8988T (cell line): ENCODE results near the gene SV2B.
"Not testable (repeated sequence)": the region's sequence is repeated elsewhere in the genome, so short reads cannot be mapped to it uniquely, and the experiment has no call there.

Experiments used
- DNase-seq: peaks from one replicate; pipeline ENCODE4 v3.0.0; 2011

Gene SV2B

DNA sequence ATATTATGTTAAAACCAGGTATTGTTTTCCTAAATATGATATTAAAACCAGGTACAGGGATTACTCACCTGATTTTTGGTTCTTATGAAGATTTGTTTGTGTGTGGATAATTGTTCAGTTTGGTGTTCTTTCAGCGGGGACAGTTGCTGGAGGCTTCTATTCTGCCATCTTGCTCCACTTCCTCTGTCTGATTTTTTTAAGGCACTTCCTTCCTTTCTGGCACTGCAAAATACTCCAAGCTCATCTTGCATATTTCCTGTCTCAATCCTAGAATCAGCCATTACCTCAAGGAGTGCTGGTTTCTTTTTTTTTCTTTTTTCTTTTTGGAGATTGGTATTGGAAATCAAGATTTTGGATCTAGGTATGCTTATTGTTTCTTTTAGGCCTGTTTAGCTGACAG, 229.9 kb downstream of the SV2B start:
- no peak for DNase-seq

GRCh38 chr15:91331581-91331980, 231.5 kb downstream of the SV2B start:
- DNase-seq: no peak

DNA sequence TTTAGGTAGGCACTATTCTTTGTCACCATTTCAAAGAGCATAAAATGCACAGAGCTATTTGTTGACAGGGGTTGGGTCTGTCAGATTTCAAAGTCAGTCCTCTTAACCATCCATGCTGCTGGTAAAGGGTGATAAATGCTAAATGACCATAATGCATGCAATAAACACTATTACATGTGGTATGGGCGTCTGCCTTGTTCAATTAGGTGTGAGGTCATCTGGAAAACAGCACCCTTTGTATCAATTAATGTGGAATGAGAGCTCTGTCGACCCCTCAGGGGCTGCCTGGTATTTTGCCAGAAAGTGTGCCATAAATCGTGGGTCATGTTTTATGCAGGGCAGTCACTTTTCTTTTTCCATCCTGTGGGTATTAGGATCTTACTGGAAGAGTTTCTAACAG, 235.6 kb downstream of the SV2B start:
- no peak for DNase-seq

GRCh38 chr15:91336687-91337086, 236.6 kb downstream of the SV2B start:
- DNase-seq: no peak

DNA sequence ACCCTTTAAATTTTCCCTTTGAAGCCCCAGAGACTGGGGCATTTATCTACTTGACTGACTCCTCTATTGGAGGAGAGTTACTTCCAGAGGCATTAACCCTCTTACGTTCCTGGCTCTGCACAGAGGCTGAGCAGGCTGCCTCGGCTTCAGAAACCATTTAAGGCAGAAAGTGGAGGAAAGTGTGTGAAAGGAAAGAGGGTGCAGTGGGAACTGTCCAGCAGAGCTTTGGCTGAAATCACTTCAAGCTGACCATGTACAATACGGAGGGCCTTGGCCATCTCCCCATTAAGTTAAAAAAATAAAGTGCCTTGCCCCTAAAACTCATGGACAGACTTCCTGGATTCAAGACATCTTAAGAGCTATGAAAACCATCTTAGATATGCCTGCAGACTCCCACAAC, 238.7 kb downstream of the SV2B start:
- DNase-seq: no peak

DNA sequence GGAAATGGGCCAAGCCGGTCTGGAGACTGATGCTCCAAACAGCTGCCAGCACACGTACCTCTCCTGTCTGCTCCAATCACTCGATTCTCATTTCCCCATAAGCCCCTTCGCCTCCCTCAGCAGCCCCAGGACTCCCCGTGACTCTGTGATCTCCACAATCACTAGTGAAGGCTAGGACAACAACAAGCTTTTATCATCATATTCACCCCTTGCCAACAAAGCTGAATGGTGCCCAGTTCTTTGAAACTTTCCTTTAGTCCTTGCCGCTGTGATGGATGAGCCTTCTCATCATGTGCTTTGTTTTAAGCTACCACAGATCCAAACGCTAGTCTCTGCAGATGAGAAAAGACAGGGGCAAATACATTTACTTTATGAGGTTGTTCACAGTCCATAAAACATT, 242.0 kb downstream of the SV2B start:
- DNase-seq: no peak

DNA sequence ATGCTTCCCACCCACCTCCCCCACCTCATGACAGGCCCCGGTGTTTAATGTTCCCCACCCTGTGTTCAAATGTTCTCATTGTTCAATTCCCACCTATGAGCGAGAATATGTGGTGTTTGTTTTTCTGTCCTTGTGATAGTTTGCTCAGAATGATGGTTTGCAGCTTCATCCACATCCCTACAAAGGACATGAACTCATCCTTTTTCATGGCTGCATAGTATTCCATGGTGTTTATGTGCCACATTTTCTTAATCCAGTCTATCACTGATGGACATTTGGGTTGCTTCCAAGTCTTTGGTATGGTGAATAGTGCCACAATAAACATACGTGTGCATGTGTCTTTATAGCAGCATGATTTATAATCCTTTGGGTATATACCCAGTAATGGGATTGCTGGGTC, 244.9 kb downstream of the SV2B start:
- not testable (repeated sequence) for DNase-seq

- DNase-seq: no peak
Observed at GRCh38 chr15:91345736-91346135, 245.7 kb downstream of the SV2B start.

- DNase-seq: no peak
Observed at GRCh38 chr15:91346259-91346658, 246.2 kb downstream of the SV2B start.

DNA sequence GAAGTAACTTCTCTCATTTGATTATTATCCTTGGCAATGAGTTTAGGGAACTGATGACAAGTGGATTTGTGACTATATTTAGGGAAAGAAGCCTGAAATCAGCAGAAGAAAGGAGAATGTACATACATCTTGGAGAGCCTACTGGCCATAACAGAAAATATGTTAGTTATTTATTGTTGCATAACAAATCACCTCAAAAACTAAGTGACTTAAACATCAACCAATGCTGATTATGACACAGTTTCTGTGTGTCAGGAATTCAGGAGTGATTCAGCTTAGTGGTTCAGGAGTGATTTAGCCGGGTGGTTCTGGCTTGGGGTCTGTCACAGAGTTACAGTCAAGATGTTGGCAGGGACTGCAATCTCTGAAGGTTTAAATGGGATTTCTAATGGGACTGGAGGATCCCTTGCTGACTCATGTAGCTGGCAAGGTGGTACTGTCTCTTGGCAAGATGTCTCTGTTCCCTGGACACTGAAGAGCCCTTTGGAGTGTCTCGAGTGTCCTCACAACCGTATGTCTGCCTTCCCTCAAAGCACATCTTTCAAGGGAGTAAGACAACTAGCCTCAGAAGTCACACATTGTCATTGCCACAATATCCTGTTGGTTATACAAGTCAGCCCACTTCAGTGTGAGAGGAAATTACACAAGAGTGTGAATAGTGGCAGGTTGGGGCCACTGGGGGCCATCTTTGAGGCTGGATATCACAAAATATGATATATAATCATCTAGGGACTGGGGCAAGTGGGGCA, 248.9 kb downstream of the SV2B start:
- DNase-seq: no peak
